A673 (cell line): ENCODE data around the gene CD93.

Source experiments
- EZH2 ChIP-seq: fragments of 200-600 bp; sonication (generic); IDR thresholded peaks from 2 replicates; pipeline ENCODE4 v1.6.1; 2017; ENCODE audit warnings: borderline replicate concordance, low read depth, mild to moderate bottlenecking, mixed read lengths, antibody characterized with exemption, low read length; ENCODE audit not compliant: poor library complexity, severe bottlenecking
- TF ChIP-seq, protein P1 (sequence below): fragments of 300-800, 200-600 bp; sonication (generic); conservative IDR thresholded peaks from 2 replicates; pipeline ENCODE4 v1.5.1; 2017; ENCODE audit warnings: low read depth, mild to moderate bottlenecking, antibody characterized with exemption, low read length, moderate library complexity, mixed read lengths

GRCh38 chr20:23071996-23072395 is 14.1 kb downstream of the CD93 start:
- TF ChIP-seq, protein P1, sequence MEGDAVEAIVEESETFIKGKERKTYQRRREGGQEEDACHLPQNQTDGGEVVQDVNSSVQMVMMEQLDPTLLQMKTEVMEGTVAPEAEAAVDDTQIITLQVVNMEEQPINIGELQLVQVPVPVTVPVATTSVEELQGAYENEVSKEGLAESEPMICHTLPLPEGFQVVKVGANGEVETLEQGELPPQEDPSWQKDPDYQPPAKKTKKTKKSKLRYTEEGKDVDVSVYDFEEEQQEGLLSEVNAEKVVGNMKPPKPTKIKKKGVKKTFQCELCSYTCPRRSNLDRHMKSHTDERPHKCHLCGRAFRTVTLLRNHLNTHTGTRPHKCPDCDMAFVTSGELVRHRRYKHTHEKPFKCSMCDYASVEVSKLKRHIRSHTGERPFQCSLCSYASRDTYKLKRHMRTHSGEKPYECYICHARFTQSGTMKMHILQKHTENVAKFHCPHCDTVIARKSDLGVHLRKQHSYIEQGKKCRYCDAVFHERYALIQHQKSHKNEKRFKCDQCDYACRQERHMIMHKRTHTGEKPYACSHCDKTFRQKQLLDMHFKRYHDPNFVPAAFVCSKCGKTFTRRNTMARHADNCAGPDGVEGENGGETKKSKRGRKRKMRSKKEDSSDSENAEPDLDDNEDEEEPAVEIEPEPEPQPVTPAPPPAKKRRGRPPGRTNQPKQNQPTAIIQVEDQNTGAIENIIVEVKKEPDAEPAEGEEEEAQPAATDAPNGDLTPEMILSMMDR, result no peak
- no peak for TF ChIP-seq EZH2
